ENCODE results near the gene CHGA. TPM values are rescaled to one million over a fixed set of nuclear protein-coding genes. Genes with fewer than 3 reads are reported as not detected.

The CHGA gene
- total RNA-seq, 1 experiment from 2014 or later, result not detected

- Histone ChIP-seq H3K4me1 (ENCODE audit: control insufficient read depth, insufficient read depth, low read length) (peaks cover 5% of the 10 kb centered on the region; the same call in 1 of the 2 replicates), H3K36me3 (ENCODE audit: control insufficient read depth, insufficient read depth, low read length) (no peaks in the 10 kb centered on the region), H3K9me3 (ENCODE audit: control insufficient read depth, insufficient read depth, low read depth, low read length) (no peaks in the 10 kb centered on the region), H3K27me3 (ENCODE audit: control insufficient read depth, insufficient read depth, low read length) (no peaks in the 10 kb centered on the region), H3K27ac (ENCODE audit: low read length) (no peak overlapping the region), H3K4me3 (ENCODE audit: low read depth in 2 of 2, low read length in 2 of 2) (no peak overlapping the region)
- ChIA-PET CTCF (no interaction called here), POLR2A (no interaction called here)
- no peak for ATAC-seq
- in situ Hi-C loops (cut with HindIII; ENCODE audit: low pct_unique_long_range_greater_than_20kb, low sequenced_read_pairs) (no loop called here), intact Hi-C loops (cut with micrococcal nuclease; ENCODE audit: unreplicated experiment) (no loop called here)
- no TSS peak for BruUV-seq (replicated peaks)
- TF ChIP-seq CTCF (IDR thresholded peaks at IDR 0.05) (no peak), REST (IDR thresholded peaks at IDR 0.05; ENCODE audit: insufficient read depth in 1 of 2, low read depth in 2 of 2, low read length in 1 of 2) (no peak), SIN3A (IDR thresholded peaks at IDR 0.05; ENCODE audit: borderline replicate concordance, insufficient read depth, low read depth, low read length) (no peak), TCF7L2 (IDR thresholded peaks at IDR 0.05; ENCODE audit: low read depth, low read length) (no peak), POLR2AphosphoS5 (IDR thresholded peaks at IDR 0.05; ENCODE audit: low read depth, low read length) (no peak)
- DNase-seq (ENCODE audit: low read depth, low spot score), result no peak
Measured at GRCh38 chr14:92984082-92984788, 61.3 kb downstream of the CHGA start.

Other genes starting within 250 kb of the CHGA start
- gene LGMN, start 174.5 kb upstream of the CHGA start, total RNA-seq (2021; ENCODE audit: unreplicated experiment), result 37.2 TPM
- gene GOLGA5, start 128.8 kb upstream of the CHGA start, total RNA-seq (2021; ENCODE audit: unreplicated experiment), result 22.3 TPM
- gene ITPK1, start 192.8 kb downstream of the CHGA start, total RNA-seq (2021; ENCODE audit: unreplicated experiment), result 25.9 TPM

Data from Panc1 (cell line).